ENCODE data around the gene NPAS2.

The NPAS2 gene

GRCh38 chr2:101014264-101014857 lies 194.4 kb downstream of the NPAS2 start:
- no peak for DNase-seq (ENCODE audit: low spot score)

DNA sequence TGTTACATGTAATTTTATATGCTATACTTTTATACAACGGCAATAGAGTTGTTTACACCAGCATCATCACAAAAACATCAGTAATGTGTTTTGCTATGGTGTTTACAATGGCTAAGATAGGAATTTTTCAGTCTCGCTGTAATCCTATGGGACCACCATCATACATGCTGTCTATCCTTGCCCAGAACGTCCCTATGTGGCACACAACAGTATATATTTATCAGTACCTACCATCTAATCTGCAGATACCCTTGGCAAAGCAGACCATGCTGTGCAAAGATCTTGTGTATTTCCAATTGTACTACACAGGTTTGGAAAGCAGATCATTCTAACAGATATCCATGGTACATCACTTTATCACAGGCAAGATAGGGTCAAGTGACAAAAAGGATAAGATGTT lies 197.4 kb downstream of the NPAS2 start:
- DNase-seq (ENCODE audit: low spot score): no peak

DNA sequence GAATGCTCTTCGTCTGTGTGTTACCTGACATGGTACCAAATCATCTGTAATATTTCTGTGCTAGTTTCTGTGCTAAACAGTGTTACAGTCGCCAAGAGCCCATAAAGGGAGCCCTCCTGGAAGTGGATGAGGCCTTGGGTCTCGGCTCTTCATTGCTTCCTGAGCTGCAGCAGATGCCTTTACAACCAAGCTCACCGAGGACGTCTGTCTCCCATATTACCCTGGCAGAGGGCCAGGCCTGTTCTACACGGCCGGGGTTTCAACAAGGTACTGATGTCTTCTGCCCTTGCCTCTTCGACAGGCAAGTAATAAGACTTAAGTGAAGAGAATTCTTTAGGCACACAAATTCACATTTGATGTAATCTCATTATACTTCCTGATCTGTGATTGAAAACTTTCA lies 199.0 kb downstream of the NPAS2 start:
- no peak for DNase-seq (ENCODE audit: low spot score)

DNA sequence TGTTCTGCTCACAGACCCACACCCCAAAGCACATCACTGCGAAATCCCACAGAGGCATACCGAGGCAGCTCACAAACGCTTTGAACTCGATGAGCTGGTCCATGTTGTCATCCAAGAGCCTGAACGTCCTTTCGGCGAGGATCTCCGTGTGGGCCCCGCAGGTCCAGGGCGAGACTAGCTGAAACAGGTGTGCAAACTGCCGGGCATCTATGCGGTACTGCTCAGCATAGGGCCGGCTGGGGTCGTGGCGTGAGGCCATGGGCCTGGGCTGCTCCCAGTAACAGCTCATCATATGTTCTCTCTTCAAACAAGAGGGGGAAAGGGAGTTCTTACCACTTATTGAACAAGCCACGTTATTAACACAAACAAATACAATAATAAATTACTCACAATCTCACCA lies 202.3 kb downstream of the NPAS2 start:
- DNase-seq (ENCODE audit: low spot score): no peak

DNA sequence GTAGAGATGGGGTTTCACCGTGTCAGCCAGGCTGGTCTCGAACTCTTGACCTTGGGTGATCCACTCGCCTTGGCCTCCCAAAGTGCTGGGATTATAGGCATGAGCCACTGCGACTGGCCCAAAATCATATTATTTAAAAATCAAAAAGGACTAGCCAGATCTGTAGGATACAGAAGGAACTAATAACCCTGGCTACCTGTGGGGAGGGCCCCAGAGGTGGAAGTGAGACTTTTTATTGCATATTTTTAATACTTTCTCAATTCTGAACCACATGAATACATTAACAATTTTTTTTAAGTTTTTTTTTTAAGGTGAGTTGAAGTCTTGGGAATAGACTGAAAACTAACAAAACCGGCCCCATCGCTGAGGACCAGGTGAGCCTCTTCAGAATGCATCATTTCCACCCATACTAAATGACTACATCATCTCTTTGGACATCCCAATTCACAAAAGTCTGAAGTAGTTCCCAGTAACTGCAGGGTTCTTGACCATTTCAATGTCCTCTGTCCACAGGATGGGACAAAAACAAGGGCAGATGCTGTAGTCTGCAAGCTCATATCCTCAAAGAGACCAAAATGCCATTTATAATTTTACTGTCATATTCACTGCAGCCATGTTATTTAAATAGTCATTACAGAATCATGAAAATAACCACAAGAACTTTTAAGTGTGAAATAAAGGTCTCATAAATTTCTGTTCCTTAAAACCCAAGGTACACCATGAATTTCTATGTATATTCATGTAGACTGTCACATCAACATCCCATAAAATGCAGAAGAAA lies 203.6 kb downstream of the NPAS2 start:
- no peak for DNase-seq (ENCODE audit: low spot score)

DNA sequence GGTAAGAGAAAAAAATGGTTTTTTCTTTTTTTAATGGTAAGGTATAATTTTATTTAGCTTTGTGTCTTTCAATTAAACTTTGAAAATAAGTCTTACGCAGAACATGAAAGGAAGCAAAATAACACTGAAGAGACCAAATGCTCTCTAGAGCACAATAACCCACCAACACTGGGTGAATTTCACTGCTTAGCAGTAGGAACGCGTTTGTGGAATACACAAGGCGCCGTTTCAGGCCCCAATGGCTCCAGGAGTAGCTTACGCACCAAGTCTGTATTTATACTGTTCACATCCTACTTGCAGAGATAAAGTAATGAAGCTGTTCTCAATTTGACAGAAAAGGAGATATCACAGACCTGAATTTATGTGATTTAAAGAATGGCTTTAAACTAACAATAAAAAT lies 205.6 kb downstream of the NPAS2 start:
- DNase-seq (ENCODE audit: low spot score): no peak

DNA sequence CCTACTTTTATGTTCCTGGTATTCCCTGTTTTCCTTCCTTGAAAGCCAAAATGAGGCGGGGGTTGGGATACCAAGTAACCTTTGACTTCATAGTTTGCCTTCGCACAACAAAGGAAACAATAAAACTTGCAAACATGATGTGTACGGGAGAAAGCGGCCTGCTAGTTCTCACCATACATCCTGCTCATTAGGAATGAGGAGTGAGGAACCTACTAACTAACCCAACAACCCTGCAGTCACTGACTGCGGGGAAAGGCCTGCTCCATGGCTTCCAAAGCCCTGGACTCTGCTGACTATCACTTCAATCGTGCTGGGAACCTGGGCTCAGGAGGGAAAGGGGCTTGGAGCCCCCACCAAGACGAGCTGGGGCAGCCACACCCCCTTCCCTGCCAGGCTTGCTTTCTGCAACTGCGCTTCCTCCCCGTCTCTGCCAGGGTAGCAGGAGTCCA lies 206.3 kb downstream of the NPAS2 start:
- DNase-seq (ENCODE audit: low spot score): no peak

DNA sequence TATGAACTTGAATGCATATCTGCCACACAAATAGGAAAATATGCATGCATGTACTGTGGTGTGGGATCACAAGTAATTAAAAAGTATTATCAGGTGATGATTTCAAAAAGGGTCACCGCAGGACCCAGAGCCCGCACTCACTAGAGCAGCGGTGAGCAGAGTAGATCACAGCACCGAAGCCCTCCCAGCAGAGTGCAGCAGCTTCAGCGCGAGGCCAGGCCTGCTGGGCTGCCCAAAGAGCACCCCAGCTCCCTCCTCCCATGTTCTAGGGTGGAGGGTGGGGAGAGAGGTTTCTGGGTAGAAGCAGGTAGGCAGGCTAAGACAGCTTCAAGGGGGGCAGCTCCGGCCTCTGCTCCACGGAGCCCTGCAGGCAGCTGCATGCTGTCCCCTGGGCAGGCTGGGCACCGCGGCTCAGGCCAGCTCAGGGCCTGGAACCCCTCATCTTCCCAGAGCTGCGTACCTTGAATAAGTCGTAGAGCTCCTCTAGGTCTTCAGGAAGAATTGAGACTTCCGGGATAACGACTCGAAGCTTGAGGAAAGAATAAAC lies 207.1 kb downstream of the NPAS2 start:
- no peak for DNase-seq (ENCODE audit: low spot score)

- DNase-seq (ENCODE audit: low spot score): no peak
Observed at GRCh38 chr2:101027852-101028251, 207.9 kb downstream of the NPAS2 start.

- DNase-seq (ENCODE audit: low spot score): no peak
Observed at GRCh38 chr2:101030866-101031554, 211.1 kb downstream of the NPAS2 start.

- DNase-seq (ENCODE audit: low spot score): no peak
Observed at GRCh38 chr2:101032084-101032776, 212.3 kb downstream of the NPAS2 start.

DNA sequence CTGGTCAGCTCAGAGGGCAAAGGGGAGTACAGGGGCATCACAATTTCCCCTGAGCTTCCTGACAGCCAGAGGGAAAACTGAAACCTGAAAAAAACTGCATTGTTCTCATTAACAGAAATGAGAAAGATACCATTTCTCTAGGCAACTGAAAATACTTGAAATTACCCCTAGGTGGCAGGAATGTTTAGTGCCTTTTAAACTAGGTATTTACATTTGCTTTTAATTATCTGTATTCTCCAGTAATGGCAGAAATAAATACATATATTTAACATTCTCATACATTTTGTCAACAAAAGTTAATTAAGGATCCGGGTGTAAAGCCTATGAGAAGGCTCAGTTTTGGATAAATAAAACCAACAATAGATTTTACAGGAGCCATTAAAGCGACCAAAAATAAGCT lies 216.6 kb downstream of the NPAS2 start:
- DNase-seq (ENCODE audit: low spot score): peak; percentile 28

GRCh38 chr2:101037161-101037755 lies 217.3 kb downstream of the NPAS2 start:
- DNase-seq (ENCODE audit: low spot score): no peak

DNA sequence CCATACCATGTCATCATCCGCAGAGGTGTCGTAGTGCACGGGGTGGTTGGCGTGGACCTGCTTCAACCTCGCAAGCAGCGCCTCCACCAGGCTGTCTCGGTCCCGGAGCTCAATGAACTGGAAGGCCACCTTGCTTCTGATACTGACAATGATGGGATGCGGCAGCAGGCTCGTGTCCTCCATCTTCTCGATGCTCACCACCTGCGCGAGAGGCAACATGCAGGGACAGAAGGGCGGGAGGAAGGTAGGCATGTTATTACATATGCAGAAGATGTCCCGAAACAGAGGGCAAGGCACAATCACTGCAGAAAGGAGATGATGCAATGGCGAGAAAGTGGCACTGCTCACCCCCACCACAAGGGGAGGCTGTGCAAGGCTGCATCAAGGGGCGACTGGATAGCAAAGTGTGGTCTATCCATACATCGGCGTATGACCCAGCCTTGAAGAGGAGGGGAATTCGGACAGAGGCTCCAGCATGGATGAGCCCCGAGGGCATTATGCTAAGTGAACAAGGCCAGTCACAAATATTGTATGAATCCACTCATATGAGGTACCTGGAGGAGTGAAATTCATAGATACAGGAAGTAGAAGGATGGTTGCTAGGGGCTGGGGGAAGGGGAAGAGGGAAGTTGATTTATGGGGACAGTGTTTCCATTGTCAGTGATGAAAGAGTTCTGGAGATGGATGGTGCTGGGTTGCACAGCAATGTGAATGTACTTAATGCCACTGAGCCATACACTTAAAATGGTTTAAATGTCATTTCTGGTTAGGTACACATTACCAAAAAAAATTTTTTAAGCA lies 218.7 kb downstream of the NPAS2 start:
- DNase-seq (ENCODE audit: low spot score): peak; percentile 43

DNA sequence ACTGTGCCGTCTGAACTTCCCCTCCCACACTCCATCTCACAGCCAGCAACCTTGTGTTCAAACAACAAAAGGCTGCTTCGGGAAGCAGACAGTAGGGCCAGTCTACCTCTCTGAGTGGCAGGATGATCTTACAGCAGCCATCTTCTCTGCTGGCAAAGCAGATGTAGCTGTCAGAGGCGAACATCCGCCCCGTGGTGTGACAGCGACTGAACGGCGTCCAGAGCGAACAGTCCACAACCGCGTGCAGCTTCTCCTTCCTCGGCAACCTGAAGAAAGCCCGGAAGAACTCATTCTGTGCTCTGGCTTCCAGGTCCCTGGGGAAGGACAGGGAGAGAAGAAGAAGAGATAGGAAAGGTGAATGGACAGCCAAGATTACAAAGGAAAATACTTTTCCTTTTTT lies 220.1 kb downstream of the NPAS2 start:
- no peak for DNase-seq (ENCODE audit: low spot score)

DNA sequence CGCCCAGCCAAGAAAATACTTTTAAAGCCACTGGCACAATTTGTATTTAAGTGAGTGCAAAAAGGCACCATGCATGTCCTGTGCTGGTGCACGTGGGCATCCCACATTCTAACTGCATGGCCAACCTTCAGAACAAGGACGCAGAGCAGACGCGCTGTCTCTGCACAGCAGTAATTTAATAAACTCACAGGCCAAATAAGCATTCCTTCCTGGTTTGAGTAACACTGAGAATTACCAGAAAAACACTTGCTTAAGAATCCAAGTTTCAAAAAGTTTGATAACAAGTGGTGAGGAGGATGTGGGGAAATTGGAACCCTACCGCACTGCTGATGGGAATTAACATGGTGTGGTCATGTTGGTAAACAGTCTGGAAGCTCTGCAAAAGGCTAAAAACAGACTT lies 220.8 kb downstream of the NPAS2 start:
- DNase-seq (ENCODE audit: low spot score): no peak

GRCh38 chr2:101041413-101041812 lies 221.5 kb downstream of the NPAS2 start:
- no peak for DNase-seq (ENCODE audit: low spot score)

DNA sequence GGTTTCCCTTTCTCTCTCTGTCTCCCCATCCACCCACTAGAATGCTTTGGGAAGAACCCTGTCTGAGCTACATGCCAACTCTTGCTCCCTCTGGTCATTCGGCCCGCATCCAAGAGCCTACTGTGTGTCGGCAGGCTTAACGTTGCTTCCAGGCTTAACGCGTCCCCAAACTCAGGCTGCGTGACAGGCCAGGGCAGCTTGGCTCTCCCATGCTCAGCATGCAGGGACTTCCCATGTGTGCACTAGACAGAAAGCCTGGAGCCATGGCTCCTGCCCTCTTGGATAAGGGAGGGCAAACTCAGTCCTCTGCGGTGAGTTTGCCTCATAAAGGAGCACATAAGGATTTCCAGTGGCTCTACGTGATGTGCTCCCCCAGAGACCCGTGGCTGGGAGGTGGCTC lies 225.4 kb downstream of the NPAS2 start:
- DNase-seq (ENCODE audit: low spot score): no peak

All from HuH-7.5 (cell line).